DOHH2 (cell line): ENCODE data around the gene DEDD2.

Experiments
- H3F3A ChIP-seq: fragments of 200-600 bp; sonication (generic), shearing (Covaris generic); 2 replicates; pipeline ENCODE4 v1.6.0; 2016; ENCODE audit warnings: antibody characterized with exemption, mild to moderate bottlenecking; ENCODE audit not compliant: control insufficient read depth, insufficient read depth
- H3K27ac ChIP-seq: fragments of 200-600 bp; sonication (generic); 2 replicates; pipeline ENCODE4 v1.5.1; 2014; ENCODE audit warnings: low read depth, mild to moderate bottlenecking, low read length, moderate library complexity
- H3K27me3 ChIP-seq: fragments of 200-600 bp; sonication (generic); 2 replicates; pipeline ENCODE4 v1.6.1; 2014; ENCODE audit warnings: mild to moderate bottlenecking, low read length, mixed read lengths; ENCODE audit not compliant: control insufficient read depth
- H3K36me3 ChIP-seq: fragments of 200-600 bp; sonication (generic); 2 replicates; pipeline ENCODE4 v1.6.1; 2014; ENCODE audit warnings: mild to moderate bottlenecking, low read length, moderate library complexity, mixed read lengths; ENCODE audit not compliant: control insufficient read depth
- H3K4me1 ChIP-seq: fragments of 200-600 bp; sonication (generic); 2 replicates; pipeline ENCODE4 v1.6.1; 2014; ENCODE audit warnings: mild to moderate bottlenecking, low read length, mixed read lengths; ENCODE audit not compliant: control insufficient read depth
- H3K4me2 ChIP-seq: fragments of 200-600 bp; sonication (generic); 2 replicates; pipeline ENCODE4 v1.6.0; 2014; ENCODE audit warnings: mild to moderate bottlenecking, low read length, moderate library complexity
- H3K4me3 ChIP-seq: fragments of 200-600 bp; sonication (generic); 2 replicates; pipeline ENCODE4 v1.5.1; 2014; ENCODE audit warnings: mild to moderate bottlenecking, low read length, mixed read lengths
- H3K79me2 ChIP-seq: fragments of 200-600 bp; sonication (generic); 2 replicates; pipeline ENCODE4 v1.6.1; 2014; ENCODE audit warnings: mild to moderate bottlenecking, low read length, mixed read lengths; ENCODE audit not compliant: control insufficient read depth
- H3K9me2 ChIP-seq: fragments of 200-600 bp; sonication (generic); replicated peaks from 2 replicates; pipeline ENCODE4 v1.6.1; 2014; ENCODE audit warnings: mild to moderate bottlenecking, low read length, mixed read lengths; ENCODE audit not compliant: control insufficient read depth
- H3K9me3 ChIP-seq: fragments of 200-600 bp; sonication (generic); 2 replicates; pipeline ENCODE4 v1.6.1; 2014; ENCODE audit warnings: antibody characterized with exemption, low read length, mixed read lengths; ENCODE audit not compliant: control insufficient read depth, insufficient read depth
- H4K20me1 ChIP-seq: fragments of 200-600 bp; sonication (generic); 2 replicates; pipeline ENCODE4 v1.6.0; 2014; ENCODE audit warnings: low read depth, mild to moderate bottlenecking, antibody characterized with exemption, low read length, moderate library complexity; ENCODE audit not compliant: control insufficient read depth, insufficient read depth
- EZH2phosphoT487 ChIP-seq: fragments of 200-600 bp; sonication (generic); IDR thresholded peaks from 2 replicates; pipeline ENCODE4 v1.6.1; 2017; ENCODE audit warnings: borderline replicate concordance, mild to moderate bottlenecking, antibody characterized with exemption, low read length, moderate library complexity, mixed read lengths
- TF ChIP-seq, protein P1 (sequence below): fragments of 200-600 bp; sonication (generic); IDR thresholded peaks from one replicate; pipeline ENCODE4 v1.5.1; 2014; ENCODE audit warnings: antibody characterized with exemption, mild to moderate bottlenecking, low read depth, low read length; ENCODE audit not compliant: poor library complexity, severe bottlenecking

DEDD2 gene

DNA sequence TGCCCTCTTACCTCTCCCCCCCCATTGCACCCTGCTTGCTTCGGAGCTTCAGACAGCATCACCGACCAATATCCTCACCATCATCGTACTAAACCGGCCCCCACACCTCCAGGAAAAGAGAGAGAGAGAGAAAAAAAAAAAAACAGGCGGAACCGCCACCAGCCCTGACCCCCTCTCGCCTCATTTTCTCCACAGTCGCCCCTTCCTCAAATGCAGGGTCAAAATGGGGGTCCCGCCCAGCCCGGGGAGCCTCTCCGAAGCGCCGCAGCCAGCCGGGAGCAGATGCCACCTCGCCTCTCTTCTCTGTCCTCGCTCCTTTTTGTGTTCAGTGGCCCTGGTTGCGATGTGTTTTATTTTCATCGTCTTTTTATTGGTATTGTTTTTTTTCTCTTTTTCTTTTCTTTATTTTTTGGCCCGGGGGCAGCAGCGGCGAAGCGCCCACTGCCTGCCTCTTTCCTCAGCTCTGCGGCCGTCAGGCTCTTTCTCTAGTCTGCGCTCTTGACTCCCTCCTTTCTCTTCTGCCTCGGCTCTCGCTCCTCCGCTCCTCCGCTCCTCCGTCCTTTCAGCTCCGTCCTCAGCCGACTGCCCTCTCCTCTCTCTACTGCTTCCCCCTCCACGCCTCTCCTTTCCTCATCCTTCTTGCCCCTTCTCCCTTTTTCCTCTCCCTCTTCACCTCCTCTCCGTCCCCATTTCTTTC lies 41.4 kb downstream of the DEDD2 start:
- H3K36me3 ChIP-seq, result no peaks in the 10 kb centered on the region
- no peaks in the 10 kb centered on the region for H3K79me2 ChIP-seq
- H3K4me1 ChIP-seq, result peaks cover 37% of the 10 kb centered on the region
- no peaks in the 10 kb centered on the region for H4K20me1 ChIP-seq
- peak overlapping the region; percentile 76 for H3K4me3 ChIP-seq
- H3F3A ChIP-seq, result peaks cover 10% of the 10 kb centered on the region
- peak overlapping the region; percentile 98 for H3K4me2 ChIP-seq
- no peaks in the 10 kb centered on the region for H3K9me2 ChIP-seq
- H3K27ac ChIP-seq, result no peak overlapping the region
- H3K9me3 ChIP-seq, result no peaks in the 10 kb centered on the region
- H3K27me3 ChIP-seq, result peaks cover 45% of the 10 kb centered on the region
- TF ChIP-seq, protein P1, sequence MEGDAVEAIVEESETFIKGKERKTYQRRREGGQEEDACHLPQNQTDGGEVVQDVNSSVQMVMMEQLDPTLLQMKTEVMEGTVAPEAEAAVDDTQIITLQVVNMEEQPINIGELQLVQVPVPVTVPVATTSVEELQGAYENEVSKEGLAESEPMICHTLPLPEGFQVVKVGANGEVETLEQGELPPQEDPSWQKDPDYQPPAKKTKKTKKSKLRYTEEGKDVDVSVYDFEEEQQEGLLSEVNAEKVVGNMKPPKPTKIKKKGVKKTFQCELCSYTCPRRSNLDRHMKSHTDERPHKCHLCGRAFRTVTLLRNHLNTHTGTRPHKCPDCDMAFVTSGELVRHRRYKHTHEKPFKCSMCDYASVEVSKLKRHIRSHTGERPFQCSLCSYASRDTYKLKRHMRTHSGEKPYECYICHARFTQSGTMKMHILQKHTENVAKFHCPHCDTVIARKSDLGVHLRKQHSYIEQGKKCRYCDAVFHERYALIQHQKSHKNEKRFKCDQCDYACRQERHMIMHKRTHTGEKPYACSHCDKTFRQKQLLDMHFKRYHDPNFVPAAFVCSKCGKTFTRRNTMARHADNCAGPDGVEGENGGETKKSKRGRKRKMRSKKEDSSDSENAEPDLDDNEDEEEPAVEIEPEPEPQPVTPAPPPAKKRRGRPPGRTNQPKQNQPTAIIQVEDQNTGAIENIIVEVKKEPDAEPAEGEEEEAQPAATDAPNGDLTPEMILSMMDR, result no peak
- no peak for TF ChIP-seq EZH2phosphoT487

DNA sequence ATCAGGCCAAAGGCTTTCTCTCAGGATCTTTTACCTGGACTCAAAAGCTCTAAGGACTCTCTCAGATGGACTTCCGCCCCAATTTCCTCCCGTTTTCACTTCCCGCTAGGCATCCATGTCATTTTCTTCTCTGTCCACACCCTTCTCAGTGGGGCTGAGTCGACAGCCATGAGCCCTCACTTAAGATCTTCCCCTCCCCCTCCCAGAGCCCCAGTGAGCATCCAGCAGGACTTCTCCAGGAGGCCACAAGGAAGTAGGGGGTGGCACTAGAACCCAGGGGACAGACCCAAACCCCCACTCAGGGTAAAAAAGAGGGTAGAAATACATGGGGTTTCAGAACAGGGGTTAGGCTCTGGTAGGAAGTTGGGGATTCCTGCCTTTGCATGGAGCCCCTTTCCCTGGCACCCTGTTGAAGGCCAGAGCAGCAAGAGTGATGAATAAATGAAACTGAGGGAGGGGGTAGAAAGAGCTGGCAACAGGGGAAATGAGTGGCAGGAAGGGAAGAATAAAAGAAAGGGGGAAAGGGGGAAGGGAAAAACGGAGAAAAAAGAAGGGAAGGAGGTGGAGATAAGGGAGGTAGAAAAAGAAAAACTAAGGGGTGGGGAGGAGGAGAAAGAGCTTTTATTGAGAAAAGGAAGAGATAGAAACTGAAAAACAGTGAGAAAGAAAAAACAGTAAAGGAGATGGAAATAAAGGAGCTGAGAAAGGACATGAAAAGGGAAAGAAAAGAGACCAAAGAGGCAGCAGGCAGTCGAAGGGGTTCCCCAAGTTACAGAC lies 42.3 kb downstream of the DEDD2 start:
- Histone ChIP-seq H3K27me3 (peaks cover 45% of the 10 kb centered on the region), H3K9me3 (no peaks in the 10 kb centered on the region), H4K20me1 (no peaks in the 10 kb centered on the region), H3F3A (peaks cover 10% of the 10 kb centered on the region), H3K4me2 (no peak overlapping the region; the same call in 1 of the 2 replicates), H3K79me2 (no peaks in the 10 kb centered on the region), H3K27ac (no peak overlapping the region), H3K4me1 (peaks cover 37% of the 10 kb centered on the region), H3K9me2 (no peaks in the 10 kb centered on the region), H3K36me3 (no peaks in the 10 kb centered on the region), H3K4me3 (no peak overlapping the region)
- TF ChIP-seq, protein P1, result no peak
- TF ChIP-seq EZH2phosphoT487, result peak; percentile 41; the same call in 1 of the 2 replicates

DNA sequence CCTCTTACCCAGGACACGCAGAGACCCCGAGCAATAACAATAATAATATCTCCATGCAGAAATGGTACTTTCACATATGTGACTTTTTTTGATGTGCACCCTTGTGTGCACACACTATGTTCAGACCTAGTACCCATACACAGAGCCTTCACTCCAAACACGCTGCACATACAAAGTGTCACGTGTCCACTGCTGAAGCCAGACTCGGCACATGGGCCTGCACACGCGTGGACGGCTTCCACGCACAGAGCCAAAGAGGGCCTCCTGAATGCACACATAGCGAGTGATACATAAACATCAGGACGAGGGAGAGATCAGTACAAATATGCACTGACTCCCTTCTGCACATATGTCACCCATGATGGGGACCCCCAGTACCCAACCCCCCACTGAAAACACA lies 43.3 kb downstream of the DEDD2 start:
- Histone ChIP-seq H3K27me3 (peaks cover 39% of the 10 kb centered on the region), H3K9me3 (no peaks in the 10 kb centered on the region), H3K4me2 (no peak overlapping the region), H3F3A (peaks cover 10% of the 10 kb centered on the region), H3K9me2 (no peaks in the 10 kb centered on the region), H3K4me3 (no peak overlapping the region), H4K20me1 (no peaks in the 10 kb centered on the region), H3K27ac (no peak overlapping the region), H3K4me1 (peaks cover 32% of the 10 kb centered on the region), H3K36me3 (no peaks in the 10 kb centered on the region), H3K79me2 (no peaks in the 10 kb centered on the region)
- TF ChIP-seq, protein P1, result no peak
- no peak for TF ChIP-seq EZH2phosphoT487
